K562 (cell line): ENCODE data around the gene TNIK. TPM values are rescaled to one million over a fixed set of nuclear protein-coding genes. Genes with fewer than 3 reads are reported as not detected.

ENCODE experiments used
- ATAC-seq: fragments of 200-7000 bp; cut with Tn5 transposase; 3 replicates; pipeline ENCODE4 v1.9.1; 2020; ENCODE audit warnings: moderate library complexity
- BruUV-seq: library from RNA; stranded (reverse); fragments of 400-500 nt; replicated peaks from 2 replicates; lab custom pipeline; 2021; lab: Mats Ljungman, UMichigan
- CTCF ChIA-PET: fragments of 300-600 bp; formaldehyde crosslinking; extraction: SDS; loops from one replicate; lab custom pipeline; 2021; ENCODE audit warnings: low intra/inter-chr PET ratio; lab: Yijun Ruan, JAX
- POLR2A ChIA-PET: fragments of 300-600, 350-650 bp; sonication (Branson Sonifier 250); formaldehyde crosslinking; extraction: SDS; loops from one replicate; lab custom pipeline; 2021; ENCODE audit warnings: antibody characterized with exemption, inconsistent platforms; lab: Yijun Ruan, JAX
- DNase-seq, 4 experiments: peaks; one replicate each; pipeline versions ENCODE4 v3.0.0 to v3.0.0-alpha.2; 2011 to 2018; ENCODE audit warnings: low spot score in 3 of 4, mixed read lengths in 3 of 4; ENCODE audit errors: extremely low read depth in 1 of 4
- FAIRE-seq: peaks from 2 replicates; lab custom pipeline; 2011; peaks lifted over from hg19 to GRCh38; lab: Jason Lieb, UNC
- H2AFZ ChIP-seq: 2 replicates; pipeline ENCODE4 v1.6.0; 2011; ENCODE audit warnings: low read depth, low read length, control low read depth, inconsistent platforms
- H3K27ac ChIP-seq: fragments of 200-600 bp; 3 replicates; pipeline ENCODE4 v1.8.0; 2011; ENCODE audit warnings: low read depth, mild to moderate bottlenecking, control low read depth, inconsistent platforms, low read length, moderate library complexity, mixed read lengths; ENCODE audit errors: extremely low read depth
- H3K27me3 ChIP-seq, 2 experiments: fragments of 300-600 bp in 1 of 2; 2 replicates in 1 of 2; 3 replicates in 1 of 2; pipeline versions ENCODE4 v1.6.0 to v1.8.0; 2011; ENCODE audit warnings: inconsistent platforms in 2 of 2, low read length in 2 of 2, mild to moderate bottlenecking in 1 of 2, mixed read lengths in 1 of 2, moderate library complexity in 1 of 2; ENCODE audit not compliant: control insufficient read depth in 2 of 2, insufficient read depth in 2 of 2
- H3K36me3 ChIP-seq: fragments of 300-600 bp; 3 replicates; pipeline ENCODE4 v1.8.0; 2011; ENCODE audit warnings: mild to moderate bottlenecking, low read length, inconsistent platforms; ENCODE audit not compliant: control insufficient read depth, insufficient read depth
- H3K4me1 ChIP-seq, 2 experiments: fragments of 200-600 bp in 1 of 2; replicated peaks in 1 of 2; 2 replicates in 1 of 2; 3 replicates in 1 of 2; pipeline versions ENCODE4 v1.5.1 to v1.8.0; 2011; ENCODE audit warnings: inconsistent platforms in 2 of 2, low read length in 2 of 2, mild to moderate bottlenecking in 1 of 2, mixed read lengths in 1 of 2, moderate library complexity in 1 of 2; ENCODE audit not compliant: control insufficient read depth in 2 of 2, insufficient read depth in 2 of 2
- H3K4me2 ChIP-seq: 2 replicates; pipeline ENCODE4 v1.6.1; 2011; ENCODE audit warnings: low read length, control low read depth, inconsistent platforms, mixed read lengths; ENCODE audit not compliant: insufficient read depth
- H3K4me3 ChIP-seq: fragments of 200-600 bp; sonication (generic), shearing (Covaris generic); 2 replicates; pipeline ENCODE4 v1.5.1; 2016; ENCODE audit warnings: control low read depth, inconsistent platforms
- H3K79me2 ChIP-seq: fragments of 200-600 bp; 3 replicates; pipeline ENCODE4 v1.8.0; 2011; ENCODE audit warnings: low read length, inconsistent platforms; ENCODE audit not compliant: control insufficient read depth, insufficient read depth
- H3K9ac ChIP-seq, 2 experiments: 2 replicates each; pipeline versions ENCODE4 v1.6.0 to v1.6.1; 2011; ENCODE audit warnings: low read depth in 2 of 2, low read length in 2 of 2, control low read depth in 1 of 2, inconsistent platforms in 1 of 2, mild to moderate bottlenecking in 1 of 2, mixed read lengths in 1 of 2; ENCODE audit not compliant: insufficient read depth in 1 of 2
- H3K9me1 ChIP-seq: one replicate; pipeline ENCODE4 v1.6.0; 2011; ENCODE audit warnings: inconsistent platforms, mild to moderate bottlenecking, low read length, moderate library complexity; ENCODE audit not compliant: control insufficient read depth, insufficient read depth
- H3K9me3 ChIP-seq: replicated peaks from 2 replicates; pipeline ENCODE4 v1.5.1; 2011; ENCODE audit warnings: low read depth, low read length, inconsistent platforms; ENCODE audit not compliant: control insufficient read depth, insufficient read depth
- H4K20me1 ChIP-seq: replicated peaks from 2 replicates; pipeline ENCODE4 v1.6.1; 2011; ENCODE audit warnings: low read length, inconsistent platforms, mixed read lengths; ENCODE audit not compliant: control insufficient read depth, insufficient read depth
- GABPB2 ChIP-seq: fragments of 250-450 bp; sonication (Bioruptor Pico); conservative IDR thresholded peaks from 2 replicates; pipeline ENCODE4 v1.5.1; 2021; ENCODE audit warnings: mild to moderate bottlenecking
- GATAD2A ChIP-seq: fragments of 450-650 bp; IDR thresholded peaks from 2 replicates; pipeline ENCODE4 v1.6.1; 2017
- HEY1 ChIP-seq: fragments of 250-450 bp; sonication (Bioruptor Pico); IDR thresholded peaks from 2 replicates; pipeline ENCODE4 v1.5.0; 2020; ENCODE audit warnings: mild to moderate bottlenecking, moderate library complexity, borderline replicate concordance
- KDM2B ChIP-seq: fragments of 250-450 bp; sonication (Bioruptor Pico); IDR thresholded peaks from 2 replicates; pipeline ENCODE4 v1.8.0; 2021; ENCODE audit warnings: mild to moderate bottlenecking, moderate library complexity
- MTA1 ChIP-seq: fragments of 450-650 bp; IDR thresholded peaks from 2 replicates; pipeline ENCODE4 v1.6.1; 2017; ENCODE audit warnings: borderline replicate concordance
- MYNN ChIP-seq, 2 experiments: sonication (generic); formaldehyde crosslinking in 1 of 2; IDR thresholded peaks; 2 replicates each; pipeline versions ENCODE4 v1.5.0 to v1.6.1; 2016 to 2020; ENCODE audit warnings: antibody characterized with exemption in 1 of 2, missing genetic modification reagents in 1 of 2
- NONO ChIP-seq, 2 experiments: fragments of 200-400 bp in 1 of 2; fragments of 450-650 bp in 1 of 2; formaldehyde crosslinking in 1 of 2; IDR thresholded peaks; 2 replicates each; pipeline ENCODE4 v1.6.1; 2017; ENCODE audit warnings: low read depth in 2 of 2, mild to moderate bottlenecking in 2 of 2, moderate library complexity in 2 of 2, low read length in 1 of 2
- PHF8 ChIP-seq: fragments of 200-600 bp; sonication (generic); IDR thresholded peaks from 2 replicates; pipeline ENCODE4 v1.6.1; 2012; ENCODE audit warnings: mixed run types, mild to moderate bottlenecking, inconsistent platforms, low read length, moderate library complexity, borderline replicate concordance
- SMARCB1 ChIP-seq: IDR thresholded peaks from 2 replicates; pipeline ENCODE4 v1.6.1; 2011; ENCODE audit warnings: improper control_type of control experiment, low read depth; ENCODE audit not compliant: insufficient read length
- SP2 ChIP-seq: IDR thresholded peaks from 2 replicates; pipeline ENCODE4 v1.6.1; 2011; ENCODE audit warnings: mild to moderate bottlenecking, low read depth, low read length, moderate library complexity; ENCODE audit not compliant: poor library complexity, severe bottlenecking; ENCODE audit errors: extremely low read depth
- TRIM24 ChIP-seq, 2 experiments: fragments of 450-650 bp; IDR thresholded peaks; 2 replicates each; pipeline ENCODE4 v1.6.1; 2016
- ZC3H8 ChIP-seq: fragments of 450-650 bp; IDR thresholded peaks from 2 replicates; pipeline ENCODE4 v1.6.1; 2017
- WGBS: fragments of 100-300 bp; shearing (Covaris generic); methylation state at CpG from one replicate; pipeline ENCODE4 v1.1.6; 2016; ENCODE audit warnings: low coverage, mixed read lengths; ENCODE audit not compliant: insufficient coverage; ENCODE audit errors: missing lambda C conversion rate; 5-methylcytosine and 5-hydroxymethylcytosine counted together
- in situ Hi-C: fragments of 300-500 bp; cut with MboI; formaldehyde crosslinking; loops from 4 replicates; pipeline ENCODE4 v1.15.0; 2018; ENCODE audit warnings: inconsistent platforms, mixed read lengths
- intact Hi-C: fragments of 100-400 bp; cut with micrococcal nuclease; formaldehyde crosslinking; loops from 2 replicates; pipeline ENCODE4 v1.14.2; 2022
- polyA plus RNA-seq, 8 experiments: library from polyadenylated mRNA; depleted of rRNA in 4 of 8; stranded (reverse) in 5 of 8; unstranded in 3 of 8; fragments of >200 nt; fragmentation: Nextera tagmentation in 2 of 8; fragmentation: Illumina TruSeq in 1 of 8; extraction: Ambion mirVana in 2 of 8; extraction: Trizol in 1 of 8; gene quantifications; 2 replicates each; pipeline versions ENCODE4 v1.2.1 to v1.2.3, GENCODE V29; 2011 to 2014; ENCODE audit warnings: inconsistent platforms in 1 of 8, missing spikeins in 1 of 8
- total RNA-seq, 7 experiments: library from RNA; depleted of rRNA in 6 of 7; stranded (reverse); fragments of >200 nt in 6 of 7; fragmentation: Illumina TruSeq in 2 of 7; extraction: Trizol in 2 of 7; gene quantifications; 2 replicates each; pipeline versions ENCODE4 v1.2.1 to v1.2.3, GENCODE V29; 2011 to 2021; ENCODE audit warnings: low replicate concordance in 1 of 7
- TF ChIP-seq, protein P1 (sequence below): sonication (generic); formaldehyde crosslinking; IDR thresholded peaks from 2 replicates; pipeline ENCODE4 v1.9.0; 2022; ENCODE audit warnings: mild to moderate bottlenecking, missing genetic modification reagents
- TF ChIP-seq, protein P2 (sequence below): sonication (generic); formaldehyde crosslinking; IDR thresholded peaks from 2 replicates; pipeline ENCODE4 v1.9.0; 2022; ENCODE audit warnings: mild to moderate bottlenecking, missing genetic modification reagents
- TF ChIP-seq, protein P3 (sequence below): fragments of 250-450 bp; sonication (Bioruptor Pico); IDR thresholded peaks from 2 replicates; pipeline ENCODE4 v1.8.0; 2021; ENCODE audit warnings: borderline replicate concordance, mild to moderate bottlenecking, moderate library complexity; ENCODE audit not compliant: poor library complexity, severe bottlenecking

TNIK gene
- total and polyA plus RNA-seq, 9 of the 15 experiments (the other 6 are each of a cell fraction or from before 2014, with no cell fraction given), result 6.6 to 39.0 (median 24.7) TPM

DNA sequence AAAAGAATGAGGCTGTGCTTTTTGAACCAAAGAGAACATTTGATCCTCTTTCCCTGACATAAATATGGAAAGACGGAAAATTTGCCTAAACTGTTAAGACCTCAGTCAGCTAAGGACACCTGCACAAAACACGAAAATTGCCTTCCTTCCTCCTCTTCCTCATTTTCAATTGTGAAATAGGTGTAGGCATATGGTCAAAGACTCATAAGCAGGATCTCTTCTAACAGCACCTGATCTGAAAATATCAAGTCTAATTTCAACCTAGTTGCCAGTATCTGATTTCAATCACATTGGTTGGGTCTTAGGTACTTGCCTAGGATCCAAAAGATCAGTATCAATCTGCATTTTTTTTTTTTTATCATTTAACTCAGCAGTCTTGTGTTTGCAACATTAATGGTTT lies 218.0 kb downstream of the TNIK start:
- Histone ChIP-seq H3K4me1 (peaks cover 0 to 20% of the 10 kb centered on the region in 2 experiments; a peak in 3 of 5 replicates), H3K4me3 (no peak overlapping the region), H3K9ac (no peak overlapping the region), H3K79me2 (peaks cover 4% of the 10 kb centered on the region; the same call in 1 of the 3 replicates), H3K9me3 (no peaks in the 10 kb centered on the region), H3K36me3 (no peaks in the 10 kb centered on the region), H3K9me1 (no peaks in the 10 kb centered on the region), H3K4me2 (no peak overlapping the region), H4K20me1 (no peaks in the 10 kb centered on the region), H3K27me3 (no peaks in the 10 kb centered on the region), H2AFZ (no peak overlapping the region), H3K27ac (no peak overlapping the region)
- ChIA-PET CTCF (no interaction called here), POLR2A (no interaction called here)
- BruUV-seq, result no TSS peak
- WGBS, result 94% methylated on average over 2 of the region's 2 CpGs
- TF ChIP-seq, protein P1, sequence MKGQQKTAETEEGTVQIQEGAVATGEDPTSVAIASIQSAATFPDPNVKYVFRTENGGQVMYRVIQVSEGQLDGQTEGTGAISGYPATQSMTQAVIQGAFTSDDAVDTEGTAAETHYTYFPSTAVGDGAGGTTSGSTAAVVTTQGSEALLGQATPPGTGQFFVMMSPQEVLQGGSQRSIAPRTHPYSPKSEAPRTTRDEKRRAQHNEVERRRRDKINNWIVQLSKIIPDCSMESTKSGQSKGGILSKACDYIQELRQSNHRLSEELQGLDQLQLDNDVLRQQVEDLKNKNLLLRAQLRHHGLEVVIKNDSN, result no peak
- TF ChIP-seq SP2 (no peak), PHF8 (no peak), GATAD2A (no peak), KDM2B (CRISPR knock-in tag) (no peak), SMARCB1 (no peak), HEY1 (CRISPR knock-in tag) (no peak), ZC3H8 (no peak), TRIM24 (IDR thresholded peaks at IDR 0.05) (no peak), GABPB2 (CRISPR knock-in tag) (no peak), MTA1 (no peak), NONO (IDR thresholded peaks at IDR 0.05; ENCODE audit: low read depth in 2 of 2, low read length in 1 of 2) (no peak), MYNN (IDR thresholded peaks at IDR 0.05) (no peak), MYNN (CRISPR knock-in tag; IDR thresholded peaks at IDR 0.05) (no peak)
- TF ChIP-seq, protein P2, sequence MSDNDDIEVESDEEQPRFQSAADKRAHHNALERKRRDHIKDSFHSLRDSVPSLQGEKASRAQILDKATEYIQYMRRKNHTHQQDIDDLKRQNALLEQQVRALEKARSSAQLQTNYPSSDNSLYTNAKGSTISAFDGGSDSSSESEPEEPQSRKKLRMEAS, result no peak
- TF ChIP-seq, protein P3, sequence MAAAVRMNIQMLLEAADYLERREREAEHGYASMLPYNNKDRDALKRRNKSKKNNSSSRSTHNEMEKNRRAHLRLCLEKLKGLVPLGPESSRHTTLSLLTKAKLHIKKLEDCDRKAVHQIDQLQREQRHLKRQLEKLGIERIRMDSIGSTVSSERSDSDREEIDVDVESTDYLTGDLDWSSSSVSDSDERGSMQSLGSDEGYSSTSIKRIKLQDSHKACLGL (CRISPR knock-in tag), result no peak
- no peak for ATAC-seq
- intact Hi-C loops, result no loop called here
- no peak for DNase-seq
- in situ Hi-C loops, result no loop called here
- no peak for FAIRE-seq
